ENCODE data around the gene GPD1. TPM values are rescaled to one million over a fixed set of nuclear protein-coding genes. Genes with fewer than 3 reads are reported as not detected.

The GPD1 gene
- total and polyA plus RNA-seq, 10 of the 15 experiments (the other 5 are each of a cell fraction or from before 2014, with no cell fraction given): 0.04 to 0.61 (median 0.26) TPM; not detected in 1

DNA sequence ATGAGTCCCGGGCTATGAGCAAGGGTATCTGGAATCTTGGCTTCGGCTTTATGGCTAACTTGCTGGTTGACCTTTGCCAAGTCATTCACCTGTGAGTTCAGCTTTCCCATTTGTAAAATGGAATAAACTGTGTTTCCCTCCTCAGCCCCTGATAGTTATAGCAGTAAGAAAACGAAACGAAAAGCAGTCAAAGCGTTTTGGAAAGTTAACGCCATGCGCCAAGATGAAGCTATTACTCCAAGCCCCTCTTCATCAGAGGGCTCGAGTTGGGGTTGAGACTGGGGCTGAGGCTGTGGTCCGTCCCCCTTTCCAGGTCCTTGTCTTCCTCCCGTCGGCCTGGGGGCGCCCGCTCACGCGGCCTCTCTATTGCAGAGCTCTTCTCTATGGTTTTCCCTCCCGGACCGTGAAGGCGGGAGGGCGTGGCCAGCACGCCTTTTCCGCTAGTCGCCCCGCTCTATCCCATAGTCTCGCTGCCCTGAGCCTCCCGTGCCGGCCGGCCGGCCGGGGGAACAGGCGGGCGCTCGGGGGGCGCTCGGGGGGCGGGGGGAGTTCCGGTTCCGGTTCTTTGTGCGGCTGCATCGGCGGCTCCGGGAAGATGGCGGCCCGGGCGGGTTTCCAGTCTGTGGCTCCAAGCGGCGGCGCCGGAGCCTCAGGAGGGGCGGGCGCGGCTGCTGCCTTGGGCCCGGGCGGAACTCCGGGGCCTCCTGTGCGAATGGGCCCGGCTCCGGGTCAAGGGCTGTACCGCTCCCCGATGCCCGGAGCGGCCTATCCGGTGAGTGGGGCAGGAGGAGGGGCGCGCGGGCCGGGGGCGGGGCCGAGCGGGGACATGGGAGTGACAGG is 18.8 kb upstream of the GPD1 start, which contains the start of gene SMARCD1:
Gene SMARCD1, plus strand, starts transcription at position 568 of the 840 bp plus-strand sequence. Its CDS starts 28 bp downstream, at position 596.
- Histone ChIP-seq H3K27ac (ENCODE audit: control insufficient read depth, insufficient read depth) (peak within 1 kb of the TSS; percentile 85), H3K36me3 (ENCODE audit: control insufficient read depth in 2 of 2, insufficient read depth in 2 of 2, low read length in 1 of 2) (peaks cover 0 to 14% of the 10 kb centered on the region in 2 experiments; a peak in 3 of 4 replicates), H3K27me3 (replicated peaks in 1 of 2; ENCODE audit: control insufficient read depth in 2 of 2, insufficient read depth in 2 of 2, low read length in 1 of 2) (no peaks in the 10 kb centered on the region), H3K9me3 (replicated peaks; ENCODE audit: control insufficient read depth, insufficient read depth, low read length) (no peaks in the 10 kb centered on the region), H3K4me2 (ENCODE audit: control insufficient read depth, insufficient read depth) (peak within 1 kb of the TSS; percentile 77), H3K4me3 (peak within 1 kb of the TSS; percentile 76), H4K20me1 (ENCODE audit: control insufficient read depth, insufficient read depth) (0 out of 2 replicates have a peak, but pooled peaks cover 4% of the 10 kb centered on the region), H3K9ac (ENCODE audit: control insufficient read depth, insufficient read depth, low read length) (peak within 1 kb of the TSS; percentile 93), H3K79me2 (ENCODE audit: control insufficient read depth, insufficient read depth, low read length) (peaks cover 9% of the 10 kb centered on the region), H3K4me1 (ENCODE audit: control insufficient read depth, insufficient read depth, low read length) (no peaks in the 10 kb centered on the region), H2AFZ (ENCODE audit: control insufficient read depth, low read depth, low read length) (peak within 1 kb of the TSS; percentile 98)
- TSS peak; percentile 96 for BruUV-seq (replicated peaks)
- peak; percentile 87 for FAIRE-seq
- in situ Hi-C loops (cut with MboI): loop anchor here (5.0 kb wide), 1 partner anchor 227 kb away; no protein-coding TSS in a partner anchor
- under 1% methylated on average over 34 of the region's 69 CpGs for WGBS (ENCODE audit: insufficient coverage, insufficient replicate concordance, low lambda C conversion rate, missing lambda C conversion rate)
- ChIA-PET RAD21 (ENCODE audit: unreplicated experiment) (interaction anchor here (0.7 to 3.5 kb wide), 14 partner anchors 10 to 230 kb away, joined by 3 to 66 read pairs (median 5); partner anchors contain the start of genes CERS5, COX14, LIMA1 and RACGAP1), SMC1A (ENCODE audit: uncharacterized antibody, unreplicated experiment) (interaction anchor here (0.6 to 2.8 kb wide), 18 partner anchors 14 to 926 kb away, joined by 3 to 32 read pairs (median 3); partner anchors contain the start of gene COX14), CTCF (interaction anchor here (0.6 to 9.0 kb wide), 31 partner anchors 8 to 317 kb away, joined by 3 to 250 read pairs (median 4); partner anchors contain the start of genes CERS5, COX14, GPD1 and RACGAP1), POLR2A (interaction anchor here (0.6 to 2.3 kb wide), 8 partner anchors 19 to 199 kb away, joined by 3 to 39 read pairs (median 4); partner anchors contain the start of genes CERS5, COX14, GPD1 and LIMA1)
- intact Hi-C loops (cut with micrococcal nuclease; ENCODE audit: unreplicated experiment): loop anchor here (1.0 to 2.0 kb wide), 2 partner anchors 27 to 82 kb away; partner anchors contain the start of genes CERS5 and COX14
- DNase-seq (ENCODE audit: low read depth, low spot score): peak; percentile 66
- peak; percentile 91 for ATAC-seq
- no peak for TF ChIP-seq MYB (IDR thresholded peaks at IDR 0.05; ENCODE audit: borderline replicate concordance, low read depth, low read length)
- no peak for TF ChIP-seq CEBPB (IDR thresholded peaks at IDR 0.05; ENCODE audit: borderline replicate concordance in 1 of 2, low read depth in 2 of 2, low read length in 2 of 2)
- TF ChIP-seq BACH1 (IDR thresholded peaks at IDR 0.05; ENCODE audit: borderline replicate concordance): no peak; the same call in 1 of the 2 replicates
- peak; percentile 81; the same call in 1 of the 2 replicates for TF ChIP-seq SIN3A (IDR thresholded peaks at IDR 0.05; ENCODE audit: low read depth, low read length)
- no peak for TF ChIP-seq KAT2A (conservative IDR thresholded peaks at IDR 0.05; ENCODE audit: control insufficient read depth, low read depth, low read length)
- TF ChIP-seq SMAD5 (IDR thresholded peaks at IDR 0.05; ENCODE audit: low read depth): 0 out of 2 replicates have a peak, but pooled peaks have one; percentile 61
- TF ChIP-seq CHD4 (IDR thresholded peaks at IDR 0.05): no peak
- TF ChIP-seq ASH2L (IDR thresholded peaks at IDR 0.05; ENCODE audit: borderline replicate concordance, low read depth): no peak
- TF ChIP-seq CHD2 (IDR thresholded peaks at IDR 0.05; ENCODE audit: borderline replicate concordance, low read depth, low read length): no peak
- TF ChIP-seq NFYA (IDR thresholded peaks at IDR 0.05; ENCODE audit: borderline replicate concordance, low read depth, low read length): no peak
- TF ChIP-seq YBX1 (IDR thresholded peaks at IDR 0.05): no peak
- TF ChIP-seq GATAD2B (conservative IDR thresholded peaks at IDR 0.05; ENCODE audit: low read depth): peak; percentile 42; the same call in 1 of the 2 replicates
- TF ChIP-seq PAX8 (IDR thresholded peaks at IDR 0.05): no peak
- TF ChIP-seq, protein P1, sequence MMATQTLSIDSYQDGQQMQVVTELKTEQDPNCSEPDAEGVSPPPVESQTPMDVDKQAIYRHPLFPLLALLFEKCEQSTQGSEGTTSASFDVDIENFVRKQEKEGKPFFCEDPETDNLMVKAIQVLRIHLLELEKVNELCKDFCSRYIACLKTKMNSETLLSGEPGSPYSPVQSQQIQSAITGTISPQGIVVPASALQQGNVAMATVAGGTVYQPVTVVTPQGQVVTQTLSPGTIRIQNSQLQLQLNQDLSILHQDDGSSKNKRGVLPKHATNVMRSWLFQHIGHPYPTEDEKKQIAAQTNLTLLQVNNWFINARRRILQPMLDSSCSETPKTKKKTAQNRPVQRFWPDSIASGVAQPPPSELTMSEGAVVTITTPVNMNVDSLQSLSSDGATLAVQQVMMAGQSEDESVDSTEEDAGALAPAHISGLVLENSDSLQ (IDR thresholded peaks at IDR 0.05): 0 out of 2 replicates have a peak, but pooled peaks have one; percentile 45
- 0 out of 2 replicates have a peak, but pooled peaks have one; percentile 44 for TF ChIP-seq WRNIP1 (IDR thresholded peaks at IDR 0.05; ENCODE audit: borderline replicate concordance, low read depth, low read length)
- TF ChIP-seq RB1 (IDR thresholded peaks at IDR 0.05; ENCODE audit: borderline replicate concordance): no peak; the same call in 1 of the 2 replicates
- TF ChIP-seq ZBTB4 (CRISPR knock-in tag; IDR thresholded peaks at IDR 0.05): no peak

Data from GM12878 (cell line).